Upper lobe of right lung (tissue), 1 donor: Measurements from ENCODE around the gene ARHGEF12. TPM values are rescaled to one million over a fixed set of nuclear protein-coding genes. Genes with fewer than 3 reads are reported as not detected.
"Not testable (repeated sequence)": the region's sequence is repeated elsewhere in the genome, so short reads cannot be mapped to it uniquely, and the experiment has no call there.

Experiments
- ATAC-seq: fragments of 200-7000 bp; cut with Tn5 transposase; one replicate; pipeline ENCODE4 v1.9.1; 2020; ENCODE audit warnings: mild to moderate bottlenecking, moderate library complexity
- DNase-seq: peaks from one replicate; pipeline ENCODE4 v3.0.0-alpha.2; 2020
- H3K27ac ChIP-seq: fragments of 200-600 bp; one replicate; pipeline ENCODE4 v1.8.0; 2022
- H3K27me3 ChIP-seq: fragments of 200-600 bp; one replicate; pipeline ENCODE4 v1.8.0; 2022; ENCODE audit warnings: mild to moderate bottlenecking
- H3K36me3 ChIP-seq: fragments of 200-600 bp; one replicate; pipeline ENCODE4 v1.8.0; 2022
- H3K4me1 ChIP-seq: fragments of 200-600 bp; one replicate; pipeline ENCODE4 v1.8.0; 2022
- H3K4me3 ChIP-seq: fragments of 200-600 bp; one replicate; pipeline ENCODE4 v1.8.0; 2022; ENCODE audit warnings: mild to moderate bottlenecking
- H3K9me3 ChIP-seq: fragments of 200-600 bp; one replicate; pipeline ENCODE4 v1.8.0; 2022
- intact Hi-C: fragments of 100-400 bp; cut with DNase I; formaldehyde crosslinking; loops from one replicate; pipeline ENCODE4 v1.11.0; 2022
- total RNA-seq: library from RNA; stranded (reverse); fragmentation: NEBNext Ultra II Directional; extraction: Animal tissue kit (Norgen Biotek cat#: 25700); gene quantifications from one replicate; pipeline ENCODE4 v1.2.1, GENCODE V29; 2021
- TF ChIP-seq, protein P1 (sequence below): fragments of 200-600 bp; IDR thresholded peaks from one replicate; pipeline ENCODE4 v1.8.0; 2022; ENCODE audit warnings: antibody characterized with exemption
- donor health status: DM: no; HTN: yes; CAD: no; lungs with severe emphysema.

The ARHGEF12 gene
- total RNA-seq, 1 donor from 2014 or later: 132 TPM

GRCh38 chr11:120499088-120499487, 162.9 kb downstream of the ARHGEF12 start:
- Histone ChIP-seq H3K9me3 (no peaks in the 10 kb centered on the region), H3K27me3 (no peaks in the 10 kb centered on the region), H3K27ac (no peak overlapping the region), H3K4me3 (no peak overlapping the region), H3K36me3 (no peaks in the 10 kb centered on the region), H3K4me1 (no peaks in the 10 kb centered on the region)
- ATAC-seq: no peak
- no peak for DNase-seq
- TF ChIP-seq, protein P1, sequence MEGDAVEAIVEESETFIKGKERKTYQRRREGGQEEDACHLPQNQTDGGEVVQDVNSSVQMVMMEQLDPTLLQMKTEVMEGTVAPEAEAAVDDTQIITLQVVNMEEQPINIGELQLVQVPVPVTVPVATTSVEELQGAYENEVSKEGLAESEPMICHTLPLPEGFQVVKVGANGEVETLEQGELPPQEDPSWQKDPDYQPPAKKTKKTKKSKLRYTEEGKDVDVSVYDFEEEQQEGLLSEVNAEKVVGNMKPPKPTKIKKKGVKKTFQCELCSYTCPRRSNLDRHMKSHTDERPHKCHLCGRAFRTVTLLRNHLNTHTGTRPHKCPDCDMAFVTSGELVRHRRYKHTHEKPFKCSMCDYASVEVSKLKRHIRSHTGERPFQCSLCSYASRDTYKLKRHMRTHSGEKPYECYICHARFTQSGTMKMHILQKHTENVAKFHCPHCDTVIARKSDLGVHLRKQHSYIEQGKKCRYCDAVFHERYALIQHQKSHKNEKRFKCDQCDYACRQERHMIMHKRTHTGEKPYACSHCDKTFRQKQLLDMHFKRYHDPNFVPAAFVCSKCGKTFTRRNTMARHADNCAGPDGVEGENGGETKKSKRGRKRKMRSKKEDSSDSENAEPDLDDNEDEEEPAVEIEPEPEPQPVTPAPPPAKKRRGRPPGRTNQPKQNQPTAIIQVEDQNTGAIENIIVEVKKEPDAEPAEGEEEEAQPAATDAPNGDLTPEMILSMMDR: no peak
- intact Hi-C loops: no loop called here

DNA sequence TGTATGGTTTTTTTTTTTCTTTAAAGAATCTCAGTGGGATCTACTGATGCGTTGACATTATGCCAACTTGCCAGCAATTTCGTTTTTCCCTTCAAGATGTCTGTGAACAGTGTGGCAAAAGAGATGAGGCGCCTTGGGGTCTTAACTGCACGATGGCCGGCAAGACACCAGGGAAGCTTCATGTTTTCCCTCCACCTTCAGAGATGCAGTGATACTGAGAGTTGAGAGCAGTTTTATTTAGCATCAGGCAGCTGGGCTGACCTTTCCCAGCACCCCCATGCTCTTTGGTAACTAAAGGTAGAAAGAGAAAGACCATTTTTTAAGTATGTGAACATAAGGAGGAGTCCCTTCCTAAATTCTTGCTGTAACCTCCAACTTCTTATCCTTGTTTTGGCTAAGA, 163.6 kb downstream of the ARHGEF12 start:
- Histone ChIP-seq H3K27ac (no peak overlapping the region), H3K36me3 (no peaks in the 10 kb centered on the region), H3K27me3 (no peaks in the 10 kb centered on the region), H3K4me1 (no peaks in the 10 kb centered on the region), H3K4me3 (no peak overlapping the region), H3K9me3 (no peaks in the 10 kb centered on the region)
- DNase-seq: no peak
- TF ChIP-seq, protein P1: no peak
- ATAC-seq: no peak
- intact Hi-C loops: no loop called here

DNA sequence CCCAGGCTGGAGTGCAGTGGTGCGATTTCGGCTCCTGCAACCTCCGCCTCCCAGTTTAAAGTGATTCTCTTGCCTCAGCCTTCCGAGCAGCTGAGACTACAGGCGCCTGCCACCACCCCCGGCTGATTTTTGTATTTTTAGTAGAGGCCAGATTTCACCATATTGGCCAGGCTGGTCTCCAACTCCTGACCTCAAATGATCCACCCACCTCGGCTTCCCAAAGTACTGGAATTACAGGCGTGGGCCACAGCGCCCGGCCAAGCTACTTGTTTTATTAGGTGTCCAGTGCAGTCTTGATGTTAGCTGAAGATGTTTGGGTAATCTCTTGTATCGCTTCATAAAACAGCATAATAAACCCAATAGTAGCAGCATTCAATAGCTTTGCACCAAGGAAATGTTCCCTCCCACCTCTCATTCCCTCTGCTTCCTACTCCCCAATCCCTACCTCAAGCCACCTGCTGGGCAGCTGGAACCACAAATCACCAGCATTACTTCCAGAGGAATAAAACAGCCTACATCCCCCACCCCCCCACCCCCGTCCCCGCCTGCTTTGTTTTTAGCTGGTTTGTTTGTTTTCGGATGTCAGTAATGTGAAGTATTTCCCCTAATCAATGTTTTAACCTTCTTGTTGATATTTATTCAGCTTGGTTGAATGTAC, 164.3 kb downstream of the ARHGEF12 start:
- Histone ChIP-seq H3K27ac (no peak overlapping the region), H3K4me1 (no peaks in the 10 kb centered on the region), H3K27me3 (no peaks in the 10 kb centered on the region), H3K9me3 (no peaks in the 10 kb centered on the region), H3K36me3 (no peaks in the 10 kb centered on the region), H3K4me3 (no peak overlapping the region)
- ATAC-seq: no peak
- no peak for DNase-seq
- intact Hi-C loops: no loop called here
- TF ChIP-seq, protein P1: no peak

GRCh38 chr11:120501440-120501839, 165.2 kb downstream of the ARHGEF12 start:
- intact Hi-C loops: no loop called here
- Histone ChIP-seq H3K27me3 (peaks cover 7% of the 10 kb centered on the region), H3K27ac (no peak overlapping the region), H3K4me3 (no peak overlapping the region), H3K9me3 (no peaks in the 10 kb centered on the region), H3K36me3 (no peaks in the 10 kb centered on the region), H3K4me1 (no peaks in the 10 kb centered on the region)
- DNase-seq: no peak
- ATAC-seq: no peak
- TF ChIP-seq, protein P1: no peak

DNA sequence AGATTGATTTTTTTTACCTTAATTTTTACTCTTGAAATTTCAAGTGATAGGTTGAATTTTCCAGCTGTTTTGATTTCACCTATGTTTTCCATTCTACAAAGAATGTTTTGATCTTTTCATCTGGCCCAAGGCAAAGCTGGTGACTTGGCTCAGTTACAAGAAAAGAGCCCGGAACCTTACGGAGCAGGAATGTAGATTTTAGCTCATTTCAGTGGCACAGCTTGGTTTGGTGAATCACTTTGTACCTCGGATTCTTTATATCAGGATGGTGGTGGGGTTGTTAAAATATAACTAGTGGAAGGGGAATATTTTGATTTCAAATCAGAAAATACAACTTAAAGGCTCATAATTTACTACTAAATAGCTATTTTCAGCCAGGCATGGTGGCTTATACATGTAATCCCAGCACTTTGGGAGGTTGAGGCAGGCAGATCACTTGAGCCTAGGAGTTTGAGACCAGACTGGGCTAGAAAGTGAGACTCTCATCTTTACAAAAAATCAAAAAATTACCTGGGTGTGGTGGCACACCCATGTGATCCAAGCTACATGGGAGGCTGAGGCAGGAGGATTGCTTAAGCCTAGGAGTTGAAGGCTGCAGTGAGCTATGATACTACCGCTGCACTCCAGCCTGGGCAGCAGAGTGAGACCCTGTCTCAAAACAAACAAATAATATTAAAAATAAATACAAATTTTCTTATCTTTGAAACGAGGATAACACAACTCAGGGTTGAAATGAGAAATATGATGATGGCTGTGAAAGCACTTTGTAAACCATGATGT, 166.0 kb downstream of the ARHGEF12 start:
- ATAC-seq: no peak
- intact Hi-C loops: no loop called here
- TF ChIP-seq, protein P1: no peak

DNA sequence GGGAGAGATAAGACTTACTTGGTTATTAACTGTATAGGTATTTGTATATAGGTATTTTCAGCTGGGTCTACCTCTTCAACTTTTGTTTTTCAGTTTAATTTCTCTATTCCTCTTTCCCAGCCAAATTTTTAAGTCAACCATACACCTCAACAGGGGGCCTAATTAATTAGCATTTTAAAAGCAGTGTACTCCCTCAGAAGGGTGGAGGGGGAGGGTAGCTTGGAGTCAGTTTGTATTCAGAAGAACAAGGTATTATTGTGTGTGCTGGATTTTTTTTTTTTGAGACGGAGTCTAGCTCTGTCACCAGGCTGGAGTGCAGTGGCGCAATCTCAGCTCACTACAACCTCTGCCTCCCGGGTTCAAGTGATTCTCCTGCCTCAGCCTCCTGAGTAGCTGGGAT, 167.3 kb downstream of the ARHGEF12 start:
- peaks cover 26% of the 10 kb centered on the region for H3K27me3 ChIP-seq
- H3K36me3 ChIP-seq, H3K4me3 ChIP-seq, ATAC-seq, DNase-seq, H3K27ac ChIP-seq, H3K4me1 ChIP-seq, intact Hi-C loops, H3K9me3 ChIP-seq: not testable (repeated sequence)

More for the DNA sequence above, 166.0 kb downstream of the ARHGEF12 start:
- H3K9me3 ChIP-seq: no peaks in the 10 kb centered on the region
- no peak for DNase-seq
- peaks cover 13% of the 10 kb centered on the region for H3K27me3 ChIP-seq
- no peak overlapping the region for H3K27ac ChIP-seq
- no peaks in the 10 kb centered on the region for H3K4me1 ChIP-seq
- H3K4me3 ChIP-seq: no peak overlapping the region
- H3K36me3 ChIP-seq: no peaks in the 10 kb centered on the region
